Uterus (tissue), 4 donors: ENCODE data around the gene PDE1C. TPM values are rescaled to one million over a fixed set of nuclear protein-coding genes. Genes with fewer than 3 reads are reported as not detected.

Source experiments
- DNase-seq, 2 donors: peaks; one replicate each; pipeline ENCODE4 v3.0.0-alpha.2; 2019 to 2020
- H3K27ac ChIP-seq, 2 donors: fragments of 200-600 bp; sonication (generic); 1 replicate in 1 of 2; 2 replicates in 1 of 2; pipeline ENCODE4 v1.5.1; 2016 to 2018
- H3K27me3 ChIP-seq, 2 donors: fragments of 200-600 bp; sonication (generic); one replicate each; pipeline ENCODE4 v1.5.1; 2018 to 2019; ENCODE audit warnings: control low read depth in 1 of 2
- H3K36me3 ChIP-seq, 2 donors: fragments of 200-600 bp; sonication (generic); one replicate each; pipeline ENCODE4 v1.5.1; 2019; ENCODE audit warnings: control low read depth in 1 of 2
- H3K4me1 ChIP-seq, 2 donors: fragments of 200-600 bp; sonication (generic); one replicate each; pipeline ENCODE4 v1.5.1; 2018 to 2019; ENCODE audit warnings: control low read depth in 1 of 2
- H3K4me3 ChIP-seq, 2 donors: fragments of 200-600 bp; sonication (generic); 1 replicate in 1 of 2; 2 replicates in 1 of 2; pipeline ENCODE4 v1.5.1; 2018 to 2019; ENCODE audit warnings: mild to moderate bottlenecking in 1 of 2
- H3K9me3 ChIP-seq, 2 donors: fragments of 200-600 bp; sonication (generic); one replicate each; pipeline ENCODE4 v1.5.1; 2019; ENCODE audit warnings: control low read depth in 1 of 2
- POLR2A ChIP-seq, 2 donors: fragments of 450-650 bp; IDR thresholded peaks; one replicate each; pipeline ENCODE4 v1.6.1; 2016; ENCODE audit warnings: antibody characterized with exemption in 2 of 2, mild to moderate bottlenecking in 1 of 2, moderate library complexity in 1 of 2
- intact Hi-C: fragments of 100-400 bp; cut with DNase I; formaldehyde crosslinking; loops from one replicate; pipeline ENCODE4 v1.15.1; 2023; ENCODE audit warnings: low total_unique reads
- total RNA-seq, 4 donors: library from RNA; depleted of rRNA in 3 of 4; stranded (reverse); fragments of >200 nt in 3 of 4; gene quantifications; one replicate each; pipeline versions ENCODE4 v1.1.0 to v1.2.4, GENCODE V29; 2014 to 2023
- TF ChIP-seq, protein P1 (sequence below), 4 experiments: fragments of 200-600 bp in 2 of 4; fragments of 450-650 bp in 2 of 4; sonication (generic) in 2 of 4; IDR thresholded peaks; one replicate each; pipeline ENCODE4 v1.5.1; 2016 to 2019; ENCODE audit warnings: antibody characterized with exemption in 4 of 4, mild to moderate bottlenecking in 2 of 4, moderate library complexity in 1 of 4
- donor health status: DM: yes; HTN: yes; CAD: no.

The PDE1C gene
- total RNA-seq, 4 donors from 2014 or later = 5.9 to 26.4 (median 13.7) TPM

DNA sequence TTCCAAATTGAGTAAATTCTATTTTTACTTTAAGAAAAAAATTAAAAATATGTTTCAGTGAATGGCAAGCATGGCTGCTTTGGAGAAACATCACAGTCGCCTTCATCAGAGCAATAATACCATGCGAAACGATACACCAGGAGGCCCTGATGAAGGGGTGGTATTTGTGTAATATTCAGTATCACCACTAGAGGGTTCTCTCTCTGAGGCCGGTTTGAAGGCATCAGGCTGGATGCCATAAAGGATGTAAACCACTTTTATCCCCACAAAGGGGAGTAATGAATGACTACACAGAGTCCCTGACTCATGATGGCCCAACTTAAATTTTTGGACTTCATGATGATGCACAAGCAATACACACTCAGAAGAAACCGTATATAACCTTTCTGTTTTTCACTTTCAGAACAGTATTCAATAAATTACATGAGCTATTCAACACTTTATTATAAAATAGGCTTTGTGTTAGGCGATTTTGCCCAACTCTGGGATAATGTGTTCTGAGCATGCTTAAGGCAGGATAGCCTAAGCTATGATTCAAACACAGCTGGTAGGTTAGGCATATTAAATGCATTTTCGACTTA is 287.7 kb downstream of the PDE1C start:
- no peak for TF ChIP-seq POLR2A (IDR thresholded peaks at IDR 0.05)
- TF ChIP-seq, protein P1, sequence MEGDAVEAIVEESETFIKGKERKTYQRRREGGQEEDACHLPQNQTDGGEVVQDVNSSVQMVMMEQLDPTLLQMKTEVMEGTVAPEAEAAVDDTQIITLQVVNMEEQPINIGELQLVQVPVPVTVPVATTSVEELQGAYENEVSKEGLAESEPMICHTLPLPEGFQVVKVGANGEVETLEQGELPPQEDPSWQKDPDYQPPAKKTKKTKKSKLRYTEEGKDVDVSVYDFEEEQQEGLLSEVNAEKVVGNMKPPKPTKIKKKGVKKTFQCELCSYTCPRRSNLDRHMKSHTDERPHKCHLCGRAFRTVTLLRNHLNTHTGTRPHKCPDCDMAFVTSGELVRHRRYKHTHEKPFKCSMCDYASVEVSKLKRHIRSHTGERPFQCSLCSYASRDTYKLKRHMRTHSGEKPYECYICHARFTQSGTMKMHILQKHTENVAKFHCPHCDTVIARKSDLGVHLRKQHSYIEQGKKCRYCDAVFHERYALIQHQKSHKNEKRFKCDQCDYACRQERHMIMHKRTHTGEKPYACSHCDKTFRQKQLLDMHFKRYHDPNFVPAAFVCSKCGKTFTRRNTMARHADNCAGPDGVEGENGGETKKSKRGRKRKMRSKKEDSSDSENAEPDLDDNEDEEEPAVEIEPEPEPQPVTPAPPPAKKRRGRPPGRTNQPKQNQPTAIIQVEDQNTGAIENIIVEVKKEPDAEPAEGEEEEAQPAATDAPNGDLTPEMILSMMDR (IDR thresholded peaks at IDR 0.05) = peak in 3 of 4 experiments; percentile 44 to 49 (median 45)
- no peaks in the 10 kb centered on the region for H3K9me3 ChIP-seq
- H3K4me3 ChIP-seq = no peak overlapping the region
- H3K27me3 ChIP-seq = no peaks in the 10 kb centered on the region
- no peak for DNase-seq
- intact Hi-C loops = no loop called here
- H3K36me3 ChIP-seq = no peaks in the 10 kb centered on the region
- H3K27ac ChIP-seq = no peak overlapping the region
- H3K4me1 ChIP-seq = no peaks in the 10 kb centered on the region

DNA sequence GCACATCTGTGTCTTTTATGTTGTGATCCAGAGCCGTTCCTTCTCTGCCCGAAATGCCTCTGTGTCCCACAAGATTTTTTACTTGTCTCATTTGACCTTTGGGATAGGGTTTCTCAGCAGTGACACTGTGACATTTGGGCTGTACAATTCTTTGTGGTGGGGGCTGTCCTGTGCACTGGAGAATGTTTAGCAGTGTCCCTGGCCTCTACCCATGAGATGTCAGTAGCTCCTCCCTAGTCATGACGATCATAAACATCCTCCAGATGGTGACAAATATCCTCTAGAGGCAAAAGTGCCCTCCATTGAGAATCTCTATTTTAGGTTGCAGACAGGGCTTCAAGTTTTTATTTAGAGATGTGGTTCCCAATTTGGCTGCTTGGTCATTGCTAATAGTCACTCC is 291.9 kb downstream of the PDE1C start:
- DNase-seq = no peak
- Histone ChIP-seq H3K9me3 (no peaks in the 10 kb centered on the region), H3K27me3 (no peaks in the 10 kb centered on the region), H3K36me3 (no peaks in the 10 kb centered on the region), H3K4me1 (no peaks in the 10 kb centered on the region), H3K27ac (no peak overlapping the region), H3K4me3 (no peak overlapping the region)
- TF ChIP-seq, protein P1 (IDR thresholded peaks at IDR 0.05) = no peak
- no peak for TF ChIP-seq POLR2A (IDR thresholded peaks at IDR 0.05)
- intact Hi-C loops = no loop called here

DNA sequence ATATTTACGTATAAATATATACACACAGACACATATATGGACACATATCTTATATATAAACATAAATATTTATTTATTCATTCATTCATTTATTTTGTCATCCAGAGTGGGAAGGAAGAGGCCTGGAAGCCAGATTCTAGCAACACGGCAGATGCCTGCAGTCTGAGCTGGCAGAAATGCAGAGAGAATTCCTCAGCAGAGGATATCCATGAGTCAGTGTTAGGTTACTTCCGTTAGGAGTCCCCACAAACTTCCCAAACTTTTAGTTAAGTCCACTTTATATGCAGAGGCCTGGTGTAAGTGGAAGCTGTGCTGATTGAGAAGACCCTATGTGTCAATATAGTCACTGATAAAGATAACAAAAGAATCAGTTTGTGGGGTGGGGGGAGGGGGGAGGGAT is 293.6 kb downstream of the PDE1C start:
- TF ChIP-seq, protein P1 (IDR thresholded peaks at IDR 0.05) = no peak
- TF ChIP-seq POLR2A (IDR thresholded peaks at IDR 0.05) = no peak
- Histone ChIP-seq H3K9me3 (no peaks in the 10 kb centered on the region), H3K4me1 (no peaks in the 10 kb centered on the region), H3K27ac (no peak overlapping the region), H3K4me3 (no peak overlapping the region), H3K27me3 (no peaks in the 10 kb centered on the region), H3K36me3 (no peaks in the 10 kb centered on the region)
- intact Hi-C loops = no loop called here
- no peak for DNase-seq

DNA sequence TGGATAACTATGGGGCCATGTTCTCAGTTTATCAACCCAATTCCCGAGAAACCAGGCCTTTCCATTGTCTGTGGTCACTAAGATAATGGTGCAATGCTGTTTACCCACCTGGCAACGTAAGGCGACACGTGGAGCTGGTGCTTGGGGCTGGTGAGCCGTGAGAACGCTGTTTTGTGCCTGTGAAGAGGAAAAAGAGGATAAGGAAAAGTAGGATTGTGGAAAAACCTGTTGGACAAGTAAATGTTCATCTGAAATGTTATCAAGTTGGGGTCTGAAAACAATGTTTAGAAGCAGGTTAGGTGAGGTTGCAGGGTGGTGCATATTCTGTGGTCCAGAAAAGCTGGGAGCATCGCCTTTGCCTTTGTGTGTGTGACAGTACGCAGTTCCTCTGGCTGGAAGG is 294.7 kb downstream of the PDE1C start:
- Histone ChIP-seq H3K4me3 (no peak overlapping the region), H3K27me3 (no peaks in the 10 kb centered on the region), H3K4me1 (no peaks in the 10 kb centered on the region), H3K9me3 (no peaks in the 10 kb centered on the region), H3K36me3 (no peaks in the 10 kb centered on the region), H3K27ac (no peak overlapping the region)
- intact Hi-C loops = no loop called here
- DNase-seq = no peak
- no peak for TF ChIP-seq POLR2A (IDR thresholded peaks at IDR 0.05)
- TF ChIP-seq, protein P1 (IDR thresholded peaks at IDR 0.05) = no peak

DNA sequence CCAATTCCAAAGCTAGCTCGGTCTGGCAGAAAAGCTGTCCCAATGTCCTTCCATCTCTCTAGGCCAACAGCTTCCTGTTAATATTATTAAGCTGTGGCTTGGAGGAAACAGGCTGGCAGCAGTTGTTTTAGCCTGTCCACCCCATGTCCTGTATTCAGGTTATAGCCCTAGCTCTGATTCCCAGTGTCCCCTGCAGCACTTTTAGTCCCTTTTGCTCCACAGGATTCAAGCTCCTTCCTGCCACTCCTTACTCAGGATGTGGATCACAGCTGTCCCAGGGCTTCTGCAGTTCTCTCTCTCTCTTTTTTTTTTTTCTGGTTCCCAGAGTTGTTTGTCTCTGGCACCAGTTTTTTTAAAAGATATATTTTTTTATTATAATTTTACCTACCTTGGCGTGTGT is 298.0 kb downstream of the PDE1C start:
- DNase-seq = no peak
- intact Hi-C loops = no loop called here
- H3K27ac ChIP-seq = no peak overlapping the region
- no peaks in the 10 kb centered on the region for H3K4me1 ChIP-seq
- no peak overlapping the region for H3K4me3 ChIP-seq
- H3K27me3 ChIP-seq = peaks cover 0 to 4% of the 10 kb centered on the region in 2 donors
- H3K36me3 ChIP-seq = no peaks in the 10 kb centered on the region
- H3K9me3 ChIP-seq = no peaks in the 10 kb centered on the region
- TF ChIP-seq, protein P1 (IDR thresholded peaks at IDR 0.05) = no peak
- no peak for TF ChIP-seq POLR2A (IDR thresholded peaks at IDR 0.05)
